H1 (cell line): ENCODE results near the gene RAET1G. TPM values are rescaled to one million over a fixed set of nuclear protein-coding genes. Genes with fewer than 3 reads are reported as not detected.

ENCODE experiments used
- CTCF ChIA-PET: fragments of 300-600 bp; sonication (Branson Sonifier 250); formaldehyde crosslinking; loops from one replicate; lab custom pipeline; 2021; ENCODE audit not compliant: partially characterized antibody; lab: Charles Lee
- POLR2A ChIA-PET: fragments of 300-600 bp; sonication (Branson Sonifier 250); formaldehyde crosslinking; loops from one replicate; lab custom pipeline; 2021; ENCODE audit warnings: inconsistent platforms; ENCODE audit not compliant: partially characterized antibody; lab: Charles Lee
- DNase-seq, 2 experiments: peaks; one replicate each; pipeline versions ENCODE4 v3.0.0 to v3.0.0-alpha.2; 2010 to 2022; ENCODE audit warnings: low spot score in 2 of 2, low read depth in 1 of 2, mixed read lengths in 1 of 2
- FAIRE-seq: peaks from 2 replicates; lab custom pipeline; 2011; peaks lifted over from hg19 to GRCh38; lab: Jason Lieb, UNC
- H2AFZ ChIP-seq: 2 replicates; pipeline ENCODE4 v1.8.1; 2012; ENCODE audit warnings: low read length, inconsistent platforms
- H2AK5ac ChIP-seq: 2 replicates; pipeline ENCODE4 v1.6.1; 2013; ENCODE audit warnings: low read depth, low read length
- H2BK120ac ChIP-seq: replicated peaks from 2 replicates; pipeline ENCODE3; 2013; ENCODE audit warnings: low read depth, low read length, inconsistent platforms
- H2BK12ac ChIP-seq: 2 replicates; pipeline ENCODE4 v1.6.1; 2013; ENCODE audit warnings: low read depth, low read length
- H2BK15ac ChIP-seq: 2 replicates; pipeline ENCODE4 v1.6.1; 2013; ENCODE audit warnings: low read length
- H2BK20ac ChIP-seq: 2 replicates; pipeline ENCODE4 v1.6.1; 2013; ENCODE audit warnings: low read length
- H2BK5ac ChIP-seq: 2 replicates; pipeline ENCODE4 v1.6.1; 2013; ENCODE audit warnings: low read depth, low read length
- H3K14ac ChIP-seq: 2 replicates; pipeline ENCODE4 v1.6.1; 2013; ENCODE audit warnings: inconsistent platforms; ENCODE audit not compliant: insufficient read length
- H3K18ac ChIP-seq: 2 replicates; pipeline ENCODE4 v1.6.1; 2013; ENCODE audit warnings: low read length; ENCODE audit errors: extremely low read depth
- H3K23ac ChIP-seq: 2 replicates; pipeline ENCODE4 v1.6.1; 2013; ENCODE audit warnings: inconsistent platforms; ENCODE audit not compliant: insufficient read length
- H3K23me2 ChIP-seq: 2 replicates; pipeline ENCODE4 v1.6.1; 2013; ENCODE audit warnings: low read depth, low read length
- H3K27ac ChIP-seq: 2 replicates; pipeline ENCODE4 v1.6.1; 2011; ENCODE audit warnings: low read depth, low read length, inconsistent platforms
- H3K27me3 ChIP-seq, 4 experiments: replicated peaks in 1 of 4; 1 replicate in 1 of 4; 2 replicates in 3 of 4; pipeline versions ENCODE4 v1.6.1 to v1.8.1; 2011 to 2013; ENCODE audit warnings: low read length in 3 of 4, mild to moderate bottlenecking in 3 of 4, inconsistent platforms in 2 of 4, mixed read lengths in 2 of 4, moderate library complexity in 1 of 4; ENCODE audit not compliant: control insufficient read depth in 3 of 4, insufficient read depth in 3 of 4; ENCODE audit errors: extremely low read depth in 1 of 4
- H3K36me3 ChIP-seq, 4 experiments: 2 replicates each; pipeline versions ENCODE4 v1.6.1 to v1.8.1; 2011 to 2013; ENCODE audit warnings: mild to moderate bottlenecking in 4 of 4, low read length in 3 of 4, moderate library complexity in 2 of 4, control low read depth in 1 of 4, inconsistent platforms in 1 of 4; ENCODE audit not compliant: insufficient read depth in 4 of 4, control insufficient read depth in 2 of 4
- H3K4ac ChIP-seq: replicated peaks from 2 replicates; pipeline ENCODE3; 2013; ENCODE audit warnings: low read length, low read depth, mixed read lengths, inconsistent platforms; ENCODE audit not compliant: insufficient read length
- H3K4me1 ChIP-seq, 4 experiments: replicated peaks in 1 of 4; 1 replicate in 1 of 4; 2 replicates in 3 of 4; pipeline versions ENCODE4 v1.6.1 to v1.8.1; 2011 to 2013; ENCODE audit warnings: low read length in 3 of 4, inconsistent platforms in 2 of 4, mixed read lengths in 1 of 4; ENCODE audit not compliant: insufficient read depth in 4 of 4, control insufficient read depth in 3 of 4
- H3K4me2 ChIP-seq, 2 experiments: 2 replicates each; pipeline versions ENCODE4 v1.6.1 to v1.8.1; 2011 to 2013; ENCODE audit warnings: low read depth in 2 of 2, low read length in 2 of 2, control low read depth in 1 of 2, inconsistent platforms in 1 of 2, mild to moderate bottlenecking in 1 of 2; ENCODE audit not compliant: insufficient read depth in 1 of 2
- H3K4me3 ChIP-seq, 4 experiments: fragments of 200-600, 300-600 bp in 1 of 4; sonication (generic), shearing (Covaris generic), sonication (Bioruptor Twin) in 1 of 4; 2 replicates each; pipeline versions ENCODE4 v1.5.1 to v1.8.1; 2011 to 2016; ENCODE audit warnings: low read length in 4 of 4, low read depth in 3 of 4, control low read depth in 2 of 4, inconsistent platforms in 2 of 4, mild to moderate bottlenecking in 2 of 4, mixed read lengths in 1 of 4, moderate library complexity in 1 of 4; ENCODE audit not compliant: insufficient read depth in 2 of 4; ENCODE audit errors: extremely low read depth in 1 of 4
- H3K56ac ChIP-seq: replicated peaks from 2 replicates; pipeline ENCODE3; 2013; ENCODE audit warnings: low read depth, mild to moderate bottlenecking, mixed read lengths, low read length, inconsistent platforms; ENCODE audit not compliant: insufficient read length
- H3K79me1 ChIP-seq: 2 replicates; pipeline ENCODE4 v1.6.1; 2013; ENCODE audit warnings: low read depth, low read length, control low read depth
- H3K79me2 ChIP-seq, 2 experiments: 2 replicates each; pipeline versions ENCODE4 v1.6.1 to v1.8.1; 2012 to 2013; ENCODE audit warnings: low read length in 2 of 2, mild to moderate bottlenecking in 2 of 2, inconsistent platforms in 1 of 2; ENCODE audit not compliant: insufficient read depth in 2 of 2, control insufficient read depth in 1 of 2
- H3K9ac ChIP-seq, 4 experiments: replicated peaks in 1 of 4; 1 replicate in 1 of 4; 2 replicates in 3 of 4; pipeline versions ENCODE4 v1.6.1 to v1.8.1; 2011 to 2013; ENCODE audit warnings: low read depth in 3 of 4, low read length in 3 of 4, control low read depth in 2 of 4, mild to moderate bottlenecking in 2 of 4, moderate library complexity in 2 of 4, inconsistent platforms in 1 of 4; ENCODE audit errors: extremely low read depth in 1 of 4
- H3K9me3 ChIP-seq, 2 experiments: 2 replicates each; pipeline versions ENCODE4 v1.6.1 to v1.8.1; 2012 to 2013; ENCODE audit warnings: mild to moderate bottlenecking in 2 of 2, moderate library complexity in 2 of 2, control low read depth in 1 of 2, inconsistent platforms in 1 of 2, low read depth in 1 of 2, low read length in 1 of 2, mixed read lengths in 1 of 2; ENCODE audit not compliant: insufficient read depth in 2 of 2
- H4K20me1 ChIP-seq, 2 experiments: replicated peaks in 1 of 2; 2 replicates each; pipeline versions ENCODE3 to v1.8.1; 2011 to 2013; ENCODE audit warnings: inconsistent platforms in 2 of 2, low read length in 2 of 2, mild to moderate bottlenecking in 1 of 2; ENCODE audit not compliant: insufficient read depth in 2 of 2, control insufficient read depth in 1 of 2
- H4K5ac ChIP-seq: 2 replicates; pipeline ENCODE4 v1.6.1; 2013; ENCODE audit warnings: low read length, low read depth, mixed read lengths, inconsistent platforms; ENCODE audit not compliant: insufficient read length
- H4K8ac ChIP-seq: 2 replicates; pipeline ENCODE4 v1.8.0; 2013; ENCODE audit warnings: mild to moderate bottlenecking, moderate library complexity, low read length, inconsistent platforms; ENCODE audit not compliant: insufficient read depth; ENCODE audit errors: extremely low read depth
- H4K91ac ChIP-seq: replicated peaks from 2 replicates; pipeline ENCODE3; 2013; ENCODE audit warnings: low read length, mixed read lengths, inconsistent platforms; ENCODE audit not compliant: insufficient read length
- BACH1 ChIP-seq: IDR thresholded peaks from 2 replicates; pipeline ENCODE4 v1.6.1; 2012; ENCODE audit warnings: low read length, improper control_type of control experiment
- BRCA1 ChIP-seq: IDR thresholded peaks from 2 replicates; pipeline ENCODE4 v1.6.1; 2012; ENCODE audit warnings: low read depth, low read length, improper control_type of control experiment
- CEBPB ChIP-seq: IDR thresholded peaks from 2 replicates; pipeline ENCODE4 v1.6.1; 2012; ENCODE audit warnings: low read depth, low read length
- CTBP2 ChIP-seq: IDR thresholded peaks from 2 replicates; pipeline ENCODE4 v1.7.0; 2011; ENCODE audit warnings: borderline replicate concordance, mild to moderate bottlenecking, moderate library complexity, mixed read lengths, low read length; ENCODE audit not compliant: insufficient read depth, insufficient read length
- NANOG ChIP-seq: IDR thresholded peaks from 2 replicates; pipeline ENCODE4 v1.6.1; 2011; ENCODE audit warnings: low read length, low read depth, mild to moderate bottlenecking, inconsistent platforms; ENCODE audit not compliant: insufficient read depth, poor library complexity, severe bottlenecking
- RBBP5 ChIP-seq: IDR thresholded peaks from 2 replicates; pipeline ENCODE4 v1.7.1; 2012; ENCODE audit warnings: low read depth, mild to moderate bottlenecking, inconsistent platforms, low read length, moderate library complexity, borderline replicate concordance
- SIRT6 ChIP-seq: IDR thresholded peaks from one replicate; pipeline ENCODE4 v1.7.1; 2012; ENCODE audit warnings: low read length, inconsistent platforms
- SP4 ChIP-seq: IDR thresholded peaks from 2 replicates; pipeline ENCODE4 v1.6.1; 2012; ENCODE audit warnings: low read length, inconsistent platforms
- SUZ12 ChIP-seq: fragments of 200-600 bp; sonication (generic); IDR thresholded peaks from 2 replicates; pipeline ENCODE4 v1.6.1; 2012; ENCODE audit warnings: mild to moderate bottlenecking, inconsistent platforms, low read length, moderate library complexity, mixed read lengths
- TAF7 ChIP-seq: optimal IDR thresholded peaks from 2 replicates; pipeline ENCODE3; 2011; ENCODE audit warnings: low read depth, mild to moderate bottlenecking, inconsistent platforms, low read length, moderate library complexity, borderline replicate concordance
- TEAD4 ChIP-seq: IDR thresholded peaks from 2 replicates; pipeline ENCODE4 v1.6.1; 2012; ENCODE audit warnings: low read depth, low read length, inconsistent platforms, mixed read lengths
- YY1 ChIP-seq: IDR thresholded peaks from 2 replicates; pipeline ENCODE4 v1.6.1; 2011; ENCODE audit warnings: low read depth, mild to moderate bottlenecking, low read length
- WGBS, 2 experiments: shearing (Covaris generic) in 1 of 2; methylation state at CpG; one replicate each; pipeline versions ENCODE4 v1.1.6 to v1.1.7; 2013 to 2015; ENCODE audit warnings: low lambda C conversion rate in 2 of 2, mixed read lengths in 2 of 2, inconsistent platforms in 1 of 2, low coverage in 1 of 2, missing lambda C conversion rate in 1 of 2; ENCODE audit not compliant: insufficient replicate concordance in 2 of 2, insufficient coverage in 1 of 2, insufficient read length in 1 of 2; ENCODE audit errors: extremely low coverage in 1 of 2, missing lambda C conversion rate in 1 of 2; 5-methylcytosine and 5-hydroxymethylcytosine counted together
- polyA plus RNA-seq, 7 experiments: library from polyadenylated mRNA; depleted of rRNA in 3 of 7; stranded (reverse) in 5 of 7; unstranded in 2 of 7; fragments of >200 nt in 5 of 7; fragments of 200-250 nt in 2 of 7; gene quantifications; 1 replicate in 5 of 7; 2 replicates in 1 of 7; 4 replicates in 1 of 7; pipeline versions ENCODE4 v1.2.1 to v1.2.3, GENCODE V29; 2011 to 2013; ENCODE audit warnings: missing spikeins in 2 of 7, mixed read lengths in 2 of 7
- total RNA-seq: library from RNA; stranded (reverse); fragmentation: NEBNext Ultra II Directional; extraction: Animal tissue kit (Norgen Biotek cat#: 25700); gene quantifications from 2 replicates; pipeline ENCODE4 v1.2.1, GENCODE V29; 2021

Gene RAET1G
- total and polyA plus RNA-seq, 2 of the 8 experiments (the other 6 are each of a cell fraction or from before 2014, with no cell fraction given), result 0.08 TPM; not detected in 1

DNA sequence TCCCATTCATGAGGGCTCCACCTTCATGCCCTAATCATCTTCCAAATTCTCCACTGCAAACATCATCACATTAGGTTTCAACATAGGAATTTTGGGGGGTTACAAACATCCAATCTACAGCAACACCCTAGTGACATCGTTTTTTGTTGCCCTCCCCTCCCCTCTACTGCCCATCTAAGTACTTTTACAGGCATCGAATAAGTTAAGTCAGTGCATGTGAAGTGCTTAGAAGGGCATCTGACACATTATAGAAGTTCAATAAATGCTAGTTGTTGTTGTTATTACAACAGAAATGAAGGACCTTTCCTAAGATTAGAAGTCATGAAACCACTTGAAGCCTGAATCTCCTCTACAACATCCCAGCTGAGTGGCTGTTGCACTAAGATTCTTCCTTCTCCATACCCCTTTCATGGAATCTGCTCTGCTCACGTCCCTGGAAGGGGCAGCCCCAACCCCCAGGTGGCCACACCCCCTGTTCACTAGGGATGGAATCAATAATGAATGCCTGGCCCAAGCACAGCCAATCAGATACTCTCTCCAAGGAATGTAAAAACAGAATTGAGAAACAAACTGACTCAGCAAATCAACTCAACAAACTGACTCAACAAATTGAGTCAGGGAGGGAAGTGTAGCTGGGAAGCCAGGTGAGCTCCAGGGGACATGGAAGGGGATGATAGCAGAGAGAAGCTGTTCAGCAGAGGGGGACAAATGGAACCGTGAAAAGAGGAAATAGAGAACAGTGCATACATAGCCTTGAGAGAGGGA lies 54.9 kb downstream of the RAET1G start:
- Histone ChIP-seq H3K14ac (no peak overlapping the region), H3K23me2 (peaks cover 11% of the 10 kb centered on the region; the same call in 1 of the 2 replicates), H3K18ac (0 out of 2 replicates have a peak overlapping the region, but pooled peaks have one; percentile 75), H3K4me3 (no peak overlapping the region), H2BK120ac (no peak overlapping the region), H3K36me3 (no peaks in the 10 kb centered on the region), H4K8ac (no peak overlapping the region), H3K4ac (peak overlapping the region; percentile 21), H3K27ac (no peak overlapping the region), H2BK5ac (peak overlapping the region; percentile 73; the same call in 1 of the 2 replicates), H2AK5ac (no peak overlapping the region), H3K9ac (no peak overlapping the region), H3K4me2 (peak overlapping the region in 1 of 2 experiments; percentile 49; a peak in 2 of 4 replicates), H3K79me2 (no peaks in the 10 kb centered on the region), H3K23ac (no peak overlapping the region), H3K9me3 (no peaks in the 10 kb centered on the region), H3K27me3 (no peaks in the 10 kb centered on the region), H4K20me1 (no peaks in the 10 kb centered on the region), H4K91ac (no peak overlapping the region), H3K56ac (no peak overlapping the region), H3K4me1 (peaks cover 0 to 8% (median under 1%) of the 10 kb centered on the region in 4 experiments; a peak in 3 of 7 replicates), H4K5ac (no peak overlapping the region), H2BK15ac (no peak overlapping the region; the same call in 1 of the 2 replicates), H2BK12ac (peak overlapping the region; percentile 63; the same call in 1 of the 2 replicates), H2BK20ac (peak overlapping the region; percentile 1; the same call in 1 of the 2 replicates), H2AFZ (peak overlapping the region; percentile 94), H3K79me1 (no peaks in the 10 kb centered on the region)
- WGBS, 2 experiments, result 45% methylated on average over 4 of the region's 4 CpGs; no CpG with 5 or more reads in 1 of the 2 experiments
- DNase-seq, result peak in 1 of 2 experiments; percentile 70
- ChIA-PET CTCF (interaction anchor here (0.9 to 2.9 kb wide), 7 partner anchors 10 to 82 kb away, joined by 4 to 11 read pairs (median 5); no protein-coding TSS in a partner anchor), POLR2A (interaction anchor here (1.0 to 1.3 kb wide), 3 partner anchors 9 to 236 kb away, joined by 3 read pairs; no protein-coding TSS in a partner anchor)
- FAIRE-seq, result no peak
- TF ChIP-seq BACH1 (peak; percentile 100), SUZ12 (no peak), RBBP5 (no peak), SP4 (no peak), TAF7 (no peak), CEBPB (peak; percentile 83), SIRT6 (no peak), BRCA1 (no peak), NANOG (no peak), CTBP2 (no peak), TEAD4 (peak; percentile 51; the same call in 1 of the 2 replicates), YY1 (no peak)
